Stomach (tissue), 9 donors: ENCODE data around the gene RAB43. TPM values are rescaled to one million over a fixed set of nuclear protein-coding genes. Genes with fewer than 3 reads are reported as not detected.
"Not testable (repeated sequence)": the region's sequence is repeated elsewhere in the genome, so short reads cannot be mapped to it uniquely, and the experiment has no call there.

Experiments
- DNase-seq, 2 donors: peaks; one replicate each; pipeline versions ENCODE4 v3.0.0 to v3.0.0-alpha.2; 2013 to 2019
- H3K27ac ChIP-seq, 5 donors: fragments of 200-600 bp in 4 of 5; sonication (generic) in 4 of 5; one replicate each; pipeline ENCODE4 v1.5.1; 2013 to 2019; ENCODE audit warnings: mild to moderate bottlenecking in 1 of 5, moderate library complexity in 1 of 5
- H3K27me3 ChIP-seq, 3 donors: fragments of 200-600 bp; sonication (generic); one replicate each; pipeline ENCODE4 v1.5.1; 2017 to 2019; ENCODE audit warnings: mixed run types in 1 of 3
- H3K36me3 ChIP-seq, 4 donors: fragments of 200-600 bp; sonication (generic); 1 replicate in 3 of 4; 2 replicates in 1 of 4; pipeline ENCODE4 v1.5.1; 2016 to 2019
- H3K4me1 ChIP-seq, 4 donors: fragments of 200-600 bp; sonication (generic); one replicate each; pipeline ENCODE4 v1.5.1; 2016 to 2019
- H3K4me3 ChIP-seq, 4 donors: fragments of 200-600 bp; sonication (generic) in 3 of 4; one replicate each; pipeline ENCODE4 v1.5.1; 2016 to 2019; ENCODE audit warnings: mild to moderate bottlenecking in 1 of 4
- H3K9me3 ChIP-seq, 4 donors: fragments of 200-600 bp; sonication (generic); one replicate each; pipeline ENCODE4 v1.5.1; 2016 to 2019
- CTCF ChIP-seq, 7 experiments: fragments of 450-650 bp in 4 of 7; fragments of 200-600 bp in 3 of 7; sonication (generic) in 3 of 7; IDR thresholded peaks; one replicate each; pipeline ENCODE4 v1.5.1; 2016 to 2019; ENCODE audit warnings: antibody characterized with exemption in 7 of 7, control low read depth in 2 of 7, mild to moderate bottlenecking in 1 of 7
- EP300 ChIP-seq: sonication (generic); formaldehyde crosslinking; IDR thresholded peaks from one replicate; pipeline ENCODE4 v1.6.1; 2017; ENCODE audit warnings: antibody characterized with exemption
- POLR2A ChIP-seq, 4 donors: fragments of 450-650 bp; IDR thresholded peaks; one replicate each; pipeline ENCODE4 v1.6.1; 2016; ENCODE audit warnings: antibody characterized with exemption in 4 of 4, control low read depth in 2 of 4, mild to moderate bottlenecking in 1 of 4, moderate library complexity in 1 of 4
- POLR2AphosphoS5 ChIP-seq, 3 donors: sonication (generic); formaldehyde crosslinking; IDR thresholded peaks; one replicate each; pipeline ENCODE4 v1.6.1; 2016; ENCODE audit warnings: antibody characterized with exemption in 3 of 3
- WGBS, 5 donors: extraction: QIAGEN DNeasy Blood & Tissue Kit in 3 of 5; methylation state at CpG; one replicate each; pipeline versions ENCODE4 v1.1.5 to v1.1.7; 2013 to 2018; 5-methylcytosine and 5-hydroxymethylcytosine counted together
- intact Hi-C: fragments of 100-400 bp; cut with DNase I; formaldehyde crosslinking; loops from one replicate; pipeline ENCODE4 v1.15.1; 2023; ENCODE audit warnings: low total_unique reads
- polyA plus RNA-seq, 3 donors: library from polyadenylated mRNA; stranded (reverse); fragments of 200-250 nt; gene quantifications; one replicate each; pipeline ENCODE4 v1.2.3, GENCODE V29; 2013
- total RNA-seq, 5 donors: library from RNA; depleted of rRNA; stranded (reverse); fragments of >200 nt; gene quantifications; one replicate each; pipeline versions ENCODE4 v1.1.0 to v1.2.3, GENCODE V29; 2014 to 2016
- donor health status: healthy with polysubstance abuse.
- donor health status: Bipolar disorder and iron deficiency.
- donor health status: healthy.

RAB43 gene
- total and polyA plus RNA-seq, 8 donors: 4.3 to 70.6 (median 17.4) TPM

- Histone ChIP-seq H3K27me3 (no peaks in the 10 kb centered on the region), H3K4me1 (peaks cover 21 to 37% (median 26%) of the 10 kb centered on the region in 4 donors), H3K27ac (peak overlapping the region in 2 of 5 donors; percentile 96 to 97), H3K36me3 (peaks cover 26 to 45% (median 44%) of the 10 kb centered on the region in 4 donors), H3K9me3 (no peaks in the 10 kb centered on the region), H3K4me3 (no peak overlapping the region)
- no peak for DNase-seq
- intact Hi-C loops: no loop called here
- TF ChIP-seq CTCF (IDR thresholded peaks at IDR 0.05): no peak
- no peak for TF ChIP-seq POLR2AphosphoS5 (IDR thresholded peaks at IDR 0.05)
- no peak for TF ChIP-seq EP300
- TF ChIP-seq POLR2A (IDR thresholded peaks at IDR 0.05): no peak
- 41 to 65% (median 56%) methylated on average over 5 of the region's 5 CpGs for WGBS, 5 donors
These were observed 41.4 kb upstream of the RAB43 start for GRCh38 chr3:129162729-129163579.

GRCh38 chr3:129161860-129162271, 40.3 kb upstream of the RAB43 start:
- Histone ChIP-seq H3K9me3 (no peaks in the 10 kb centered on the region), H3K36me3 (peaks cover 21 to 45% (median 44%) of the 10 kb centered on the region in 4 donors), H3K27me3 (no peaks in the 10 kb centered on the region), H3K27ac (peak overlapping the region; percentile 94 to 99 (median 96)), H3K4me3 (peak overlapping the region; percentile 80 to 86 (median 80)), H3K4me1 (peaks cover 21 to 37% (median 26%) of the 10 kb centered on the region in 4 donors)
- TF ChIP-seq CTCF (IDR thresholded peaks at IDR 0.05) (no peak), POLR2AphosphoS5 (IDR thresholded peaks at IDR 0.05) (no peak), EP300 (no peak), POLR2A (IDR thresholded peaks at IDR 0.05) (no peak)
- intact Hi-C loops: no loop called here
- peak in 1 of 2 donors; percentile 26 for DNase-seq
- 0 to 2% (median 0%) methylated on average over 12 of the region's 12 CpGs for WGBS, 5 donors

DNA sequence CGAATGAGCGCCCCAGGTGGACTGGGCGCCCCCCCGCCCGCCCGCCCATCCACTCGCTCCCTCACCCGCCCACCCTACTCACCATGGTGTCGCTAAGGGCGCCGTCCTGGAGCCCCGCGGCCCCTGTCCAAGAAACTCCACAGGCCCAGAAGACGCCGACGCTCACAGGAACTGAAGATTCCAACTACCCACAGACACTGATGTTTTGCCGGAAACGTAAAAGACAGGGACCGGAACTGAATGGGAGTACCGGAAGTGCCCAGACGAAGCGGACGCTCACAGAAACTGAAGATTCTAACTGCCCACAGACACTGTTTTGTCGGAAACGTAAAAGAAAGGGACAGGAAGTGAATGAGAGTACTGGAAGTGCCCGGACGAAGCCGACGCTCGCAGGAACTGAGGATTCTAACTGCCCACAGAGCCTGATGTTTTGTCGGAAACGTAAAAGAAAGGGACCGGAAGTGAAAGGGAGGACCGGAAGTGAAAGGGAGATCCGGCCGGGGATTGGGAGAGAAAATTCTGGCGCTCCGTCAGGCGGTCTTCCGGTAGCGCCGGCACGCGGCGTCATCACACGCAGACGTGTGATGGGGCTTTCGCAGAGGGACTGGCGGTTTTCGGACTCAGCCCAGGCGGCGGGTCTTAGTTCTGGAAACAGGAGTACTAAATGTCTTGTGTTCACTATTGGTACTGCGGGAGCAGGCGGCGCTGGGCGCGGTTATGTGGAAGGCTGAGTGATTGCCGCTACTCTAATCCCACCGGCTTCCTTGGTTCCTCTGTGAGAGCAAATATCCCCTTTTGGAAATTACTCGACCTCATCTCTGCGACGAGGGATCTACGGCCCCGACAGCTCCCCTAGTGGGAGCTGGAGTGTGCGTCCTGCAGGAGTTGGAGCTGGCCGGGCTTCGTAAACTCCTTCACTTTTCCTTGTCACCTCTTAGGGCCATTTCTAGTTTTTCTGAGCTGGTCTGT, 39.6 kb upstream of the RAB43 start, which contains the start of gene ISY1:
TSS of gene ISY1 (minus strand) at position 173 of the 969 bp plus-strand sequence. CDS start at position 85, 88 bp downstream.
- H3K36me3 ChIP-seq: peaks cover 14 to 45% (median 44%) of the 10 kb centered on the region in 4 donors
- peaks cover 21 to 37% (median 26%) of the 10 kb centered on the region in 4 donors for H3K4me1 ChIP-seq
- peak; percentile 90 to 97 for DNase-seq
- intact Hi-C loops: no loop called here
- WGBS, 5 donors: 0 to 1% (median 0%) methylated on average over 66 to 67 of the region's 67 CpGs
- H3K9me3 ChIP-seq: no peaks in the 10 kb centered on the region
- H3K27me3 ChIP-seq: no peaks in the 10 kb centered on the region
- peak within 1 kb of the TSS; percentile 80 to 86 (median 80) for H3K4me3 ChIP-seq
- TF ChIP-seq POLR2A (IDR thresholded peaks at IDR 0.05) (no peak), CTCF (IDR thresholded peaks at IDR 0.05) (peak in 5 of 7 experiments; percentile 42 to 70 (median 62)), POLR2AphosphoS5 (IDR thresholded peaks at IDR 0.05) (peak; percentile 55 to 88 (median 87))
- H3K27ac ChIP-seq: peak within 1 kb of the TSS; percentile 94 to 99 (median 96)

- Histone ChIP-seq H3K9me3 (no peaks in the 10 kb centered on the region), H3K4me1 (peaks cover 0 to 4% (median 0%) of the 10 kb centered on the region in 4 donors), H3K27me3 (no peaks in the 10 kb centered on the region), H3K36me3 (peaks cover 21 to 96% (median 89%) of the 10 kb centered on the region in 4 donors), H3K27ac (no peak overlapping the region), H3K4me3 (no peak overlapping the region)
- intact Hi-C loops: no loop called here
- TF ChIP-seq EP300 (no peak), POLR2AphosphoS5 (IDR thresholded peaks at IDR 0.05) (no peak), CTCF (IDR thresholded peaks at IDR 0.05) (no peak), POLR2A (IDR thresholded peaks at IDR 0.05) (no peak)
- no peak for DNase-seq
These were observed 23.2 kb upstream of the RAB43 start for GRCh38 chr3:129144786-129145185.

GRCh38 chr3:129141011-129141410, 19.4 kb upstream of the RAB43 start:
- WGBS, 5 donors: 93 to 97% (median 94%) methylated on average over 5 of the region's 5 CpGs
- H3K4me3 ChIP-seq, DNase-seq, intact Hi-C loops, H3K4me1 ChIP-seq, H3K27ac ChIP-seq, H3K27me3 ChIP-seq, H3K9me3 ChIP-seq: not testable (repeated sequence)
- H3K36me3 ChIP-seq: peaks cover 31 to 99% (median 98%) of the 10 kb centered on the region in 4 donors
